ENCODE results near the gene FOXQ1. TPM values are rescaled to one million over a fixed set of nuclear protein-coding genes. Genes with fewer than 3 reads are reported as not detected.
"Not testable (repeated sequence)": the region's sequence is repeated elsewhere in the genome, so short reads cannot be mapped to it uniquely, and the experiment has no call there.

The FOXQ1 gene
- total RNA-seq, 1 experiment from 2014 or later: 0.52 TPM

DNA sequence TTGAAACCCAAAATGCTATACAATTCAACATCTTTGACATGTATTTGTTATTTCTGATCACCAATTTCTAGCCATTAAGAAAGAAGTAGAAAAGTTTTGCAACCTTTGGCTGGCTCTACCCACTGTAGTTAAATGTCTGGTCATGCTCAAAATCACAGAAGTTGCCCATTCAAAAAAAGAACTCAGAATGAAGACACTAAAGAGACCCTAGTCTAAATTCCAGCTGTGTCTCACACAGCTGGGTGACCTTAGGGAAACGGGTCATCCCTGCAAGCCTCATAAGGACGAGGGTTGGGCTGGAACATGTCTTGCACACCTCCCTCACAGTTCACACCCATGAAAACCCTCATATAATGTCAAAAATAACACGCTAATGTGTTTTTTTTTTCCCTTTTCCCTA is 10.3 kb downstream of the FOXQ1 start:
- no peak for DNase-seq (ENCODE audit: low spot score)

DNA sequence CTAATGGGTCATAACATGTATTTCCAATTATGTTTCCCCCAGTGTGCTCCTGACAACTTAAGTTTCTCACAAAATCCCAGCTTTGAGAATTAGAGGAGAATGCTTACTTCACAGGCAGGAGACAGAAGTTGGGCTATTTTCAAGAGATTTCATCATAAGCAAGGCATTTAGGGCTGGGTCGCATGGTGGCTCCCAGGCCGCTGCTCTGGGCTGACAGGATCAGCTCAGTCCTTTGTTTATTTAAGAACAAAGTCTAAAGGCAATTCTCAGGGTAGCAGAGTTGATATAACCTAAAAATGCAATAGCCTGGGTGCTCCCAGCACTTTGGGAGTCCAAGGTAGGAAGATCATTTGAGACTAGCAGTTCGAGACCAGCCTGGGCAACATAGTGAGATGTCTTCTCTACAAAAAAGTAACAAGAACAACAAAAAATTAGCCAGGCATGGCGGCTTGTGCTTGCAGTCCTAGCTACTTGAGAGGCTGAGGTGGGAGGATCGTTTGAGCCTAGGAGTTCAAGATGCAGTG is 10.9 kb downstream of the FOXQ1 start:
- DNase-seq (ENCODE audit: low spot score): peak; percentile 62

DNA sequence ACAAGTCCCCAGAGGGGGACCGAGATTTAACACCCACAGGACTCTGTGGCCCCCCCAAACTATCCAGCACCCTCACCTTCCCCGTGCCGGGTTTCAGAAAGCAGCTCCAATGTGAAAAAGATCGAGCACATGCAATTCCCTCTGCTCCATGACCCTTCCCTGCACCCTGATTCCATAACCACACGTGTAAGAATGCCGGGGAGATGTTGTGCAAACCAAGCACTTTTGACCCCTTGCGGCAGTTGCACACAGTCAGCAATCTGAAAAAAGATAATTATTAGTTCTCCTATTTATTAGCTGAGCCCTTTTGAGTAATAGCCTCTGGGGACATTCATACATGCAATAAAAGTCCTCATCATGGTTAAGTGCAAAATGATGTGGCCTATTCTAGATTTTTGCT is 13.0 kb downstream of the FOXQ1 start:
- no peak for DNase-seq (ENCODE audit: low spot score)

DNA sequence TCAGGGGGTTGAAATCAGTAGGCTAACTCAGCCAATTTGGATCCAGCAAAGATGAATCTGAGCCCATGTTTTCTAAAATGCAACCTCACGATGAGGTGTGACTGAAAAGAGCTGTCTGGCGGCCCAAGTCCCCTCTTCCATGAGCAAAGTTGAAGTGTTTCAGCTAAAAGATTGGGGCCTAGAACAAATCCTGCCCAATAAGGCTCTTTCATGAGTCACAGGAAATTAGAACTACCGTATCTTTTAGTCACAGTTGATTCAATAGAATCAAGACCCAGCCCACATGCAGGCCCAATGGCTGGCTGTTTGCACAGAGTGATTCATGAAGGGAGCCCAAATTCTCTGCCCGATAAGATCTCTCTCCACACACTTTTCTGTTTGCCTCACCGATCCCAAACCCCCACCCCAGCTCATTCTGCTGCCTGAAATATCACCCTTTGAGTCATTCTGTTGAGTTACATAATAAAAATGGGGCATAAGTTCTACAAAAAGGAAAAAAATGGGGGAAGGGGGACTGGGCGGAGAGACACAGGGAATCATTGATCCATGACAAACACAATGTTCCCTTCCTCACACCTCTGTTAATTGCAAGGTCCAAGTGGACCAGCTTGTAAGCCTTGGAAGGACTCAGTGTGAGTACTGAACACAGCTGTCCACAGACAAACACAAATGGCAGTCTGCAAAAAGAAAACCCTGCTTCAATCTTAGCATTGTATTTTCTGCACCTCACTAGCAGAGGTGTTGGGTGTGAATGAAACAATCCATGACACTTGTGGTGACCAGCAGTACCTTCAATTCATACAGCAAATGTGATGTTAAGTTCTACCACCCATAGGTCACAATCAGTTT is 13.8 kb downstream of the FOXQ1 start:
- DNase-seq (ENCODE audit: low spot score): peak; percentile 89

DNA sequence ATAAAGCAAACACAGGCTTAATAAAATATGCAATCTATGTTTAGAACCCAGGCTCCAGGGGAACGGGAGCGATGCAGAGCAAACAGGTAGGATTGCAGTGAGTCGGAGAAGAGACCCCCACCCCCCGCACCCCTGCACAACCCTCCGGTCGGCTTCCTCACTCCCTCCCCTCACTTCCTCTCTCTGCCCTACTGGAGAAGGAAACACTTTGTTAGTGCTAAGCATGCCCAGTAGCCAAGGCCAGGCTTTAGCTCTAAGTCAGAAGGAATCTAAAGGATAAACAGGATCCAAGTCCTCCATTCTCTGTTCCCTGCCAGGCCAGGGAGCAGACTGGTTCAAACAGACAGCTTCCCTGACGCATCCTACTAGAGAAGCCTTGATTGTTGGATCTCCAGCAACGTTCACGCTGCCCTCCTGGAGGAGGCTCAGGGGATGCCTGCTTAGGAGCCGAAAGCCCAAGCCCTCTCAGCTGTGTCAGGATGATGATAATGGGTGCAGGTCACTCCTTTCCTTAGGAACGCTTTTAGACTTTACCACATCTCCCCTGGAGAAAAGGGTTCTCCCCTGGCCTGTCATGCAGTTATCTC is 14.7 kb downstream of the FOXQ1 start:
- DNase-seq (ENCODE audit: low spot score): no peak

DNA sequence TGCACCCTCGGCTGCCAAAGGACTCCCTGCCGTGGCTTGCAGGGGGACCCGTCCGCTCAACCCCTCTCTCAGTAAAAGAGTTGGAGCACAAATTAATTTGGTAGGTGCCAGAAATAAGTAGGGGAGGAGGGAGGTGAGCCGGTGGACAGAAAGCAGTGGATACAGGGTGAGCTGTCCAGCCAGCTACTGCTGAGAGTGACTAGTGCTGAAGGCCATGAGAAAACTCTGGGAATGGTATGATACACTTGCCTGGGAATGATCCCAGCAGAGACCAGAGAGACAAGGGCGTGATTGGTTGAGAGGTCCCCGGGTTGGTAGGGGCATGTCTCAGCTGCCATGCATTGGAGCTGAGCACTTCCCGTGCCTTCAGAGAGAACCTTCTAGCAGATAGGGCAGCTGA is 15.7 kb downstream of the FOXQ1 start:
- no peak for DNase-seq (ENCODE audit: low spot score)

DNA sequence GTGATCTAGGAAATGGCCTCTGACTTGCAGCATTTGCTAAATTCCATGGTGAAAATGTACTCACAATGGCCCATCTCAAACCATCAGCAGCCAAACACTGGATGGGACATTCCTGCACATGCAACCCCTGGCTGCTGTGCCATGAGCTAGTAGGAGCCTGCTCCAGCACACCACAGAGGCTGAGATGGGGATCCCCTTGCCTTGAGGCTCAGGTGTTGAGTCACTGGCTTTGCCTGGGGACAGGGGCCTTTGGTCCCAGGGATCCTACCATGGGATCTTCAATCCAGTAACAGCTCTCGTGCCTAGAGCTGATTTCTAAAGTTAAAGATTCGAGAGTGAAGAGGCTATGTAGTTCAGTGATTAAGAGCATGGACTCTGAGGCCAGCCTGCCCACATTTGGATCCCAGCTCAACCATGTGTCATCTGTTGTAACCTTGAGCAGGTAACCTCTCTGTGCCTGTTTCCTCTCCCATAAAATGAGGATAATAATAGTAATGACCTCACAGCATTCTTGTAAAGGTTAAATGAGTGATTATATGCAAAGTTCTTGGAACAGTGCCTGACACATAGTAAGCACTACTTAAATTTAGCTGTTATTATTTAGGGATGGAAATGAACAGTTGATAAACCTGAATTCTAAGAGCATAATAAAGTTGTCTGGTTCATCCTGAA is 16.4 kb downstream of the FOXQ1 start:
- DNase-seq (ENCODE audit: low spot score): no peak

DNA sequence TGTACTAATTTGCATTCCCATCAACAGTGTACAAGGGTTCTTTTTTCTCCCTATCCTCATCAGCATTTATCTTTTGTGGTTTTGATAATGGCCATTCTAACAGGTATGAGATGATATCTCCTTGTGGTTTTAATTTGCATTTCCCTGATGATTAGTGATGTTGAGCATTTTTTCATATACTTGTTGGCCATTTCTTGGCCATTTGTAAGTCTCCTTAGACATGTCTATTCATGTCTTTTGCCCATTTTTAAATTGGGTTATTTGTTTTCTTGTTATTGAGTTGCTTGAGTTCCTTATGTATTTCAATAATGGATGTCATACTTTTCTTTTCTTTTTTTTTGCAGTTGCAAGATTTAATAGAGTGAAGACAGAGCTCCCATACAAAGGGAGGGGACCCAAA is 17.8 kb downstream of the FOXQ1 start:
- DNase-seq (ENCODE audit: low spot score): no peak

DNA sequence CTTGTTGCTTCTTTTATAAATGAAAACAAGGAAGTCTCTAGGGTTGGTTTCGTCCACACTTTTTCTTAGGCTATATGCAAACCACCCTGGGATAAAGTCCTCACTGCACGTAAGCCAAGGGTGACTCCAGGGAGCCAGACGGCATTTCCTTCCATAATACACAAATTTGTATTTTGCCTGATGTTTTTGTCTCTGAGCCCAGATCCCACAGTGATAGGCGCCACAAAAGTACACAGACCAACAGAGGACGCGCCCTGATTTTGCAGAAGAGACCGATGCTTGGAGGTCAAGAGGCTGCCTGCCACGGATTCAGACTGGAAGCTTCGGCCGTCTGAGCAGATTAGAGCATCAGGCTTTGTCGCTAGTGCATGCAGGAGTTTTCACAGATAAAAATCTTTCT is 22.8 kb downstream of the FOXQ1 start:
- DNase-seq (ENCODE audit: low spot score): no peak

DNA sequence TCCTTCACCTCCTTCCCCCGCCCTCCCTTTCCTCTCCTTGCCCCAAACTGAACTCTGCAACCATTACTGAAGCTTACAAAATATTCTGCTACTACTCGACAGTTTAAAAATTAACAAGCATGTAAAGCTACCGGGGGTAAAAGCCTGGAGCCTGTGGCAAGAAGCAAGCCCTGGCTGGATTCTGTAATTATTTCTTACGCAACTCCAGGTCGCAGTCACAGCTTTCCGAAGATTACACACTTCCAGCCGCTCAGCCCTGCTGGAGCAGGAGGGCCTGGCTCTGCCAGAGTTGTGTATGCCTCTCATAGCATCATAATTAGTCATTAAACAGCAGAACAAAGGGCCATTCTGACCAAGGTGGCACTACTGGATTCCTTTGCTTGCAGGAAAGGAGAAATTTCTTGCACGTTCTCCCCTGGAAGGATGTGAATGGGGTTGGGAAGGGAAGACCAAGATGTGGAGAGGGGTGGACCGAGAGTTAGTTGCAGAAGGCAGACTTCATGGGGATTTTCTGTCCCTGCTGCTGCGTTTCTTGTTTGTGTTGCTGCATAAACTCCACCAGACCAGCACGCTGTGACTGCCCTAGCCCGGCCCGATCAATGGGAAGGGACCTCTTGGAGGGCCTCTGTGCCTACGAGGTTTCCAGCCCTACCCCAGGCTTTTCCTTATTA is 23.6 kb downstream of the FOXQ1 start:
- DNase-seq (ENCODE audit: low spot score): peak; percentile 95

DNA sequence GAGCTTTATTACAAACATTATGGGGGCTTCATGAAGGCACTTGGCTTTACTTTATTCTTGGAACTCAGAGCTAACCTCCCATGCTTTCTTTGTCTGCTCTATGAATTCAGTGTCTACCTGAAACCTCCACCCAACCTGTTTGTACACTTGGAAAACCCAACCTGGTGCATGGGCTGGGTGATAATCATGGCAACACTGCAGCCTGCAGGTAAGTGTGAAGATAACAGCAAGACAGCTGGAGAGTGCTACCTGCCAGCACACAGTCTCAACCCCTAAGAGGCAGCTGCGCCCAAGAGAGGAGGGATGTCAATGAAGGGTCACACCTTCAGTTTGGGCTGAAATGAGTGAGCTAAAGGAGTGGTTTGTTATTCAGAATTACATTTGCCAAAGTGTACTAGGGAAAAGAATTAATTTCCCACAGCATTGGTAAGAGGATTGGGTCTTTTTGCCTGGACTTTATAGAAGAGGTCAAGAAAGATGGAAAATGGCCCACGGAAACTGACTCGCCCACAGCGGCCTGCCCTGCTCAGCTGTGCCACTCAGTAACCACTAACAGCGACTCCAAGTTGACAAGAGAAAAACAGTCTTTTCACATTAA is 24.4 kb downstream of the FOXQ1 start:
- DNase-seq (ENCODE audit: low spot score): peak; percentile 59

DNA sequence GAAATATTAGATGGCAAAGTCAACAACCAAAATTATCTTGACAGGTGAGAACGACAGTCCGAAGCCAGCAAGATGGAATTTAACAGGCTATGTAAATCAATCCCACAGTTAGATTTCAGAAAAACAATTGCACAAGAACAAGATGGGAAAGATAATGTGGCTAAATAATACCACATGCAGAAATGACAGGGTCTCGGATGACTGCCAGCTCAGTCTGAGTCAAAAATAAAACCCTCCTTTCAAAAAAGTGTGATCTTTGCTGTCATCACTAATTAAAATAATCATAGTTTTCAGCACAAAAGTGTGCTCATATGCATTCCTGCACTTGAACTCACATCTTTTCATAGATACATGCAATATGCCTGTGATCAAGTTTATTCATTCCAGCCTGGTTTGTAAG is 25.9 kb downstream of the FOXQ1 start:
- DNase-seq (ENCODE audit: low spot score): no peak

DNA sequence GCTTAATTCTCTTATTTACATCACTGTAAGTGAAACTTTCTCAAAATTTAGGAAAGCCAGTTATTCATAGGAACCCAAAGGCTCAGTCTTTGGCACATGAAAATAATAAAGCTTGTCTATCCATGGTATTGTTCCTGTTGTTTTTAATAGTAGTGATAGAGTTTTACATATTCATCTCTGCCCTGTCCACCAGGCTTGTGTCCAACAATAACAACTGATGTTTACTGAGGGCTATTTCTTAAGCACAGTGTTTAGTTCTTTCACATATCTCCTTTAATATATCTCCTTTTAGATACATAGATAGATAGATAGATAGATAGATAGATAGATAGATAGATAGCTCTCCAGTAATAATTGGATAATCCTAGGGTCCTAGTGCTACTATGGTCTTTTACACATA is 34.2 kb downstream of the FOXQ1 start:
- DNase-seq (ENCODE audit: low spot score): no peak

DNA sequence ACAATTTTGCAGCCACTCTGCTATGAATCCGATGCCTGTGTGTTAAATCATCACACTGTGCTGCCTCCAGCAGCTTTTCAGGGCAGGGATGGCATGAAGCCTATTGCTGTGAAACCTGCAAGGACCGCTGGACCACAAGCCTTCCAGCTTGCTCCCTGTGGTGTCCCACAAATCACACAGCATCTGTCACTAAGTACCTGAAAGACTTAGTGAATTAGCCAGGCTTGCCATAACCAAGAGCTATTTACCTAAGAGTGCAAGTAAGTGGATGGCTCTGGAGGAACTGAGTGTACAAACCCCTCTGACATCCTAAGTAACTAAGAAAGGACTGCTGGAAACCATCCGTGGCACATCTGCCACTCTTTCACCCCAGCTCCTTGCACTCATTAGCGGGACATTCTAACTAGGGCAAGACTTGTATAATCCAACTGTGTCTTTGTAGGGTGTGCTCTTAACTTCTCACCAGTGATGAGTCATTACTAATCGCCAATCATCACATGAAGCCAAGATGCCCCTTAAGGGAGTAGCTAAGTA is 34.7 kb downstream of the FOXQ1 start:
- no peak for DNase-seq (ENCODE audit: low spot score)

DNA sequence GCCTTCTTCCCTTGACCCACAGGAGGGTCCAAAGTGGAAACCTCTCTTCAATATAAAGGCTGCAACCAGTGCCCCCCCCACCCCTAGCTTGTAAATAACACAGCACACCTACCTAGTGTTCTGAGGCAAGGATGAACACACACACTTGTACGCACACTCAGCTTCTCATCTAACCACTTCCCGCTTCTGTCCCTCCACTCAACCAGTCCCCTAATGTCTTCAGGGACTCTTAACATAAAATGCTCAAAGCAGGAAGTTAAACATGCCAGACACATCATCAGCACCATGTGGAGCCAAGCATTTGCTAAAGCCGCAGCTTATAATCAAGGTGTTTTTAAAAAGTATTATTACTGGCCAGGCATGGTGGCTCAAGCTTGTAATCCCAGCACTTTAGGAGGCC is 35.3 kb downstream of the FOXQ1 start:
- no peak for DNase-seq (ENCODE audit: low spot score)

DNA sequence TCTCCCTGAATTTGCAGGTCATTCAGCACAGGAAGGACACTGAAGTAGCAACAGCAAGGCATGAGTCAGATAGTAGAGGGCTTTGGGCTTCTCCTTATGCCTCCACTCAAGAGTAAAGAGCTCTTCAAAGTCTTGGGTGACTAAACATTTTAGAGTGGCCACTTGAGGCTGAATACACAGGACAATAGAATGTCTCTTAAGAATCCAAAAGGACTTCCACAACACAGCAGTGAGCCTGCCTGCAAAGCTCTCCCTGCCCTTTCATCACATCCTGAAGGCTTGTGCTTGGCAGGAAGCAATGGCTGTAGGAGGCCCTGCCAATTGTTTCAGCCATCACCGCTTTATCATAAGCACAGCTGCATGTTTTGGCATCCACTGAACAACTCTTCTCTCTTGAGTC is 36.8 kb downstream of the FOXQ1 start:
- DNase-seq (ENCODE audit: low spot score): no peak

DNA sequence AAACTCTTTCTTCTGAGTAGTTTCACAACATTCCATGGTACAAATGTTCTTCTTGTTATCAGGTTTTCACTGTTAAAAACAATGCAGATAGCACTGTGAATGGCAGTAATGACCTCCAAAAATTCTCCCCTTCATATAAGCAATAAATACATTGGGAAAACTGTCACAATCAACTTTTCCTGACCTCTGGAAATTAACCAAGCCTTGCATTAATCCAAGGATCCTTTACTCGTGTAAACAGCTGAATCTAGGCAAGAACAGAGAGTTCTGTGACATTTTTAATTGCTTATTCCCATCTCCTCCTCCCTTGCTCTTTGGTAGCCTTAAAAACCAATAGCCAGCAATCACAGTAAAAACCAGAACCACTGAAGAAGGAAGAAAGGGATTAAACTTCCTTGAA is 37.8 kb downstream of the FOXQ1 start:
- DNase-seq (ENCODE audit: low spot score): no peak

DNA sequence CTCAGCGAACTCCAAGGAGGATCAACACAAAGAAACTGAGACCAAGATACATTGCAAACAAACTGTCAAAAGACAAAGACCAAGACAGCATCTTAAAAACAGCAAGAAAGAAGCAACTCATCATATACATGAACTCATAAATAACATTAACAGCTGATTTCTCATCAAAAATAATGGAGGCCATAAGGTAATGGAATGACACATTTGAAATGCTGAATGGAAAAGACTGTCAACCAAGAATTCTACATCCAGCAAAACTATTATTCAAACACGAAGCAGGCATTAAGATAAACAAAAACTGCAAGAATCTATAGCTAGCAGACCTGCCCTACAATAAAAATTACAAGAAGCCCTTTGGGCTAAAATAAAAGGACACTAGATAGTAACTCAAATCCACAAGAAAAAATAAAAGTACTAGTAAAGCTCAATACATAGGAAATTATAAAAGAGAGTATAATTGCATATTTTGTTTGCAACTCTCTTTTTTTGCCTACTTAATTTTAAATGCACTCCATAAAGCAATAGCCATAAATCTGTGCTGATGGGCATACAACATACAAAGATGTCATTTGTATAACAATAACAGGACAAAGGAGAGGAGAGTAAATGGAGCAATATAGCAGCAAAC is 39.6 kb downstream of the FOXQ1 start:
- no peak for DNase-seq (ENCODE audit: low spot score)

DNA sequence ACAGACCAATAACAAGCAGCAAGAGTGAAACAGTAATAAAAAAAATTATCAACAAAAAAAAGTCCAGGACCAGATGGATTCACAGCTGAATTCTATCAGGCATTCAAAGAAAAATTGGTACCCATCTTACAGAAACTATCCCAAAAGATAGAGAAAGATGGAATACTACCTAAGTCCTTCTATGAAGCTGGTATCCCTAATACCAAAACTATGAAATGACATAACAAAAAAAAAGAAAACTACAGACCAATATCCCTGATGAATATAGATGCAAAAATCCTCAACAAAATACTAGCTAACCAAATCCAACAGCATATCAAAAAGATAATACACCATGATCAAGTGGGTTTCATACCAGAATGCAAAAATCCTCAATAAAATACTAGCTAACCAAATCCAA is 43.2 kb downstream of the FOXQ1 start:
- not testable (repeated sequence) for DNase-seq (ENCODE audit: low spot score)

DNA sequence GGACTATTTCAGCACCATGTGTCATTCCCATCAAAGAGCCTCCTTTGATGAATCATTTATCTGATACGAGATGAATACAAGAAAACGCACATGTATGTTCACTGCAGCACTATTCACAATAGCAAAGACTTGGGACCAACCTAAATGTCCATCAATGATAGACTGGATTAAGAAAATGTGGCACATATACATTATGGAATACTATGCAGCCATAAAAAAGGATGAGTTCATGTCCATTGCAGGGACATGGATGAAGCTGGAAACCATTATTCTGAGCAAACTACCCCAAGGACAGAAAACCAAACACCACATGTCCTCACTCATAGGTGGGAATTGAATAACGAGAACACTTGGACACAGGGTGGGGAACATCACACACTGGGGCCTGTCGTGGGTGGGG is 49.8 kb downstream of the FOXQ1 start:
- not testable (repeated sequence) for DNase-seq (ENCODE audit: low spot score)

DNA sequence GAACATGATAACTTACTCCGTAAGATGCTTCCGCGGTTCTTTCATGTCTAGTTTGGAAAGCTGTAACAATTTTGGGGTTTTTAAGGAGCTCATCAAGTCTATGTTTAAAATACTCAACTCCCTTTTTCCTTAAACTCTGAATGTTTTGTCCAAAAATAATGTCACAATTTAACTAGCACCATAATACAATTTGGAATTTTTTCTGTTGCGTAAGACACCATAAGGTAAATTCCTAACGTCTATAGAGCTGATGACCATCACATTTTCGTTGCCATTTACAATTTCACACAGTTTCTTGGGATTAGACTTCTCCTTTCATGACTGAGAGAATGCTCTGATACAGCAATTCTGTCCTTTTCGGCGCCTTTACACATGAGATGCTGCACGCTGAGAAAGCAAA is 50.7 kb downstream of the FOXQ1 start:
- no peak for DNase-seq (ENCODE audit: low spot score)
